NCI-H2081 (cell line): ENCODE measurements around the gene RAPGEF1.
"Not testable (repeated sequence)": the region's sequence is repeated elsewhere in the genome, so short reads cannot be mapped to it uniquely, and the experiment has no call there.

Experiments
- DNase-seq, 2 experiments: peaks; one replicate each; lab custom pipeline; 2025; lab: John Stamatoyannopoulos, UW

Gene RAPGEF1, protein sequence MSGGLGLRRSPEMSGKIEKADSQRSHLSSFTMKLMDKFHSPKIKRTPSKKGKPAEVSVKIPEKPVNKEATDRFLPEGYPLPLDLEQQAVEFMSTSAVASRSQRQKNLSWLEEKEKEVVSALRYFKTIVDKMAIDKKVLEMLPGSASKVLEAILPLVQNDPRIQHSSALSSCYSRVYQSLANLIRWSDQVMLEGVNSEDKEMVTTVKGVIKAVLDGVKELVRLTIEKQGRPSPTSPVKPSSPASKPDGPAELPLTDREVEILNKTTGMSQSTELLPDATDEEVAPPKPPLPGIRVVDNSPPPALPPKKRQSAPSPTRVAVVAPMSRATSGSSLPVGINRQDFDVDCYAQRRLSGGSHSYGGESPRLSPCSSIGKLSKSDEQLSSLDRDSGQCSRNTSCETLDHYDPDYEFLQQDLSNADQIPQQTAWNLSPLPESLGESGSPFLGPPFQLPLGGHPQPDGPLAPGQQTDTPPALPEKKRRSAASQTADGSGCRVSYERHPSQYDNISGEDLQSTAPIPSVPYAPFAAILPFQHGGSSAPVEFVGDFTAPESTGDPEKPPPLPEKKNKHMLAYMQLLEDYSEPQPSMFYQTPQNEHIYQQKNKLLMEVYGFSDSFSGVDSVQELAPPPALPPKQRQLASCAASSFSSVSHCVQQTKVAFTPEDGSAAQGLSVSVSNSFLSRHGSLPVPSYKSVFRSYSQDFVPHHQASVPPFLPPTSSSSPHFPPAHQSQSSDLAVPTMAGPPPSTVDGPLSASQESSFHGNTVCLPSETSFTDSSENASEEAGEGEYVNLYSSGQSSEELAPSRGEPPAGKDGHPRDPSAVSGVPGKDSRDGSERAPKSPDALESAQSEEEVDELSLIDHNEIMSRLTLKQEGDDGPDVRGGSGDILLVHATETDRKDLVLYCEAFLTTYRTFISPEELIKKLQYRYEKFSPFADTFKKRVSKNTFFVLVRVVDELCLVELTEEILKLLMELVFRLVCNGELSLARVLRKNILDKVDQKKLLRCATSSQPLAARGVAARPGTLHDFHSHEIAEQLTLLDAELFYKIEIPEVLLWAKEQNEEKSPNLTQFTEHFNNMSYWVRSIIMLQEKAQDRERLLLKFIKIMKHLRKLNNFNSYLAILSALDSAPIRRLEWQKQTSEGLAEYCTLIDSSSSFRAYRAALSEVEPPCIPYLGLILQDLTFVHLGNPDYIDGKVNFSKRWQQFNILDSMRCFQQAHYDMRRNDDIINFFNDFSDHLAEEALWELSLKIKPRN (N-terminal part only)

DNA sequence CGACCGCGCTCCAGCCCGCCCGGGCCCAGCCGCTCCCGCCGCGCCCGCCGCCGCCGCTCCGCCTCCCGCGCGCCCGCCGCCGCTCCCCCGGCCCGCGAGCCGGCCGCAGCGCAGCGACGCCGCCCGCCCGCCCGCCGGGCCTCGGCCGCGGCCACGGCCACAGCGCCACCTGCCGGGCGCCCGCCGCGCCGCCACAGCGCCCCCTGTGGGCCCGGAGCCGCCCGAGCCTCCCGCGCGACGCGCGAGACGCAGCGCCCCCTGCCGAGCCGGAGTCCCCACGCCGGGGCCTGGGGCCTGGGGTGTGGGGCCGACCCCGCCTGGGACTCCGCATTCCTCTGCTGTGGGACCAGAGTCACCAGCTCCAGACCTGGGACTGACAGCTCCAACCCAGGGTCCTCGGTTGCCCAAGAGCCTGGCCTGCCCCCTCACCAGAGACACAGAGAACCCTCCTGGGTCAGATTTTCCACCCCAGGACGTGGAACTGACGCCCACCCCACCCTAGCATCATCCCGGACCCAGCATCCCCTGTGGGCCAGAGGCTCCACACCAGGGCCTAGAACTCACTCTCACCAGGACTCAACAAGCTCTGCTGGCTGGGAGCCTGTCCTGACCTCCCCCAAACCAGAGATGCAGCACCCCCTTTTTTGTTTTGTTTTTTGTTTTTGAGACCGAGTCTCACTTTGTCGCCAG, at the start of gene RAPGEF1:
TSS of gene RAPGEF1 (minus strand) at position 118 of the 690 bp plus-strand sequence. CDS start 246 bp downstream, outside the sequence.
- peak; percentile 42 to 46 for DNase-seq

DNA sequence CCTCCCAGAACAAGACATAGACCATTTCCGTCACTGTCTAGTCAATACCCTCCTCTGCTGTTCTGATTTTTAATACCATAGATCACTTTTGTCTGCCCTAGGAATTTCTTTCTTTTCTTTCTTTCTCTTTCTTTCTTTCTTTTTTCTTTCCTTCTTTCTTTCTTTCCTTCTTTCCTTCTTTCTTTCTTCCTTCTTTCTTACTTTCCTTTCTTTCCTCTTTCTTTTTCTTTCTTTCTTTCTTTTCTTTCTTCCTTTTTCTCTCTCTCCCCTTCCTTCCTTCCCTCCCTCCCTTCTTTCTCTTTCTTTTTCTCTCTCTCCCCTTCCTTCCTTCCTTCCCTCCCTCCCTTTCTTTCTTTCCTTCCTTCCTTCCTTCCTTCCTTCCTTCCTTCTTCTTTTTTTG, 49.0 kb upstream of the RAPGEF1 start:
- DNase-seq = no peak

DNA sequence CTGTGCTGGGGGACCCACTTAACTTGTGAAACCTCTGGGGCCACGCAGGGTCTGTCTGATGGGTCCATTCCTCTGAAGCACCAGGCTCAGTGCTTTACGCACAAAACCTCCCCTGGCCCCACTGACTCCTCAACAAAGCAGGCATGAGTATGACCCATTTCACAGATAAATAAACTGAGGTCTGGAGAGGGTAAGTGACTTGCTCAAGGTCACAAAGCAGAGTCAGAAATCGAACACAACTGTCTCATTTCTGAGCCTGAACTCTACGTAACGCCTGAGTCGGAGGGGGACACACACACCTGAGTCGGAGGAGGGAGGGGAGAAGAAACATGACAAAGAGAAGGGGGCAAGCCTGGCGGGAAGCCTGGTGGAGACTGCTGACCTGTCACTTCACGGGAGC, 48.0 kb upstream of the RAPGEF1 start:
- DNase-seq = no peak

DNA sequence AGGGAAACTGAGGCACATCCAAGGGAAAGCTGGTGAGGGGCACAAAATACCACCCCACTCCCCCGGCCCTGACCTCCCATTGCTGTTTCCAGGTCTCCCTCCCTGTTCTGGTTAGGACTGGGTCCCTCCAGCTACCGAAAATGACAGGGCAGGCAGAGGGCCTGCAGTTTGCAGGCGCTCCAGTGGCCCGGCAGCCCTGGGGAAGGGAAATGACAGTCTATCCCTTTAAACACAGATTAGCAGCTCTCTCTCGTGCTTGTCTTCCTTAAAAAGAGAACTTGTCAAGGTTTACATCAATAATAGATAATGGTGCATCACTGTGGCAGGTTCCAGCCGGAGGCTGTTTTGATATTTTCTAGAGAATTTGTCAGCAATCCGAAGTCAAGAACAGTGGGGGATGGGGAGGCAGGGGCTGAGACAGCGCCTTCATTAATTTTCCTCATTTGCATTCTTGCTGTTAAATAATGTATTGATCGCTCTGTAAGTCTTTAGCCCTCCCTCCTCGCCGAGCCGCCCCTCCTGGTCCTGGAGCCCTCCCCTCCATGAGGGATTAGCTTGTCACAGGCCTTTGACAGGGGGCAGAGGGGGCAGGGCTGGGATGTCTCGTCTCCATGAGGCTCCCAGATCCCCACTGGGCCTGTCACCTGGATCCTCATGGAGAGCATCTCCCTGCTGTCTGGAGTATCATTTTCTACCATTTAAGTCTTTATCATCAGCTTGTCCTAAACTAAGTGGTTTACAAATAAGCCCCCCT, 45.0 kb upstream of the RAPGEF1 start:
- DNase-seq = no peak

DNA sequence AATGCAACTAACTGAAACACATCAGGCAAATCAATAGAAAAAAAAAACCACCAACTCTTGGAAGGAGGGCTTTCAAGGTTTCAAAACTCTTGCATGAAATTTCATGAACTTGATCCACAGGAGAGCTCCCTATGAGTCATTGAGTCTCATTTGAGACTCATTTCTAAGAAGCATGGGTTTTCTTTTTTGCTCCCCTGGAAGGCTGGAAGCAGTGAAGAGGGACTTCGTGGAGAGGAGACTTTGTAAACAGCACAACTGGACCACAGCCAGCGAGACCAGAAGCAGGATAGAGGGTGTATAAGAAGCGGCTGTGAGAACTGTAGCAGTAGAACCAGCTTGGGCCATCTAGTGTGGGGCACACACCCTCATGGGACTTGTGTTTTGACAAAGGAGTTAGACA, 41.2 kb upstream of the RAPGEF1 start:
- DNase-seq = no peak

DNA sequence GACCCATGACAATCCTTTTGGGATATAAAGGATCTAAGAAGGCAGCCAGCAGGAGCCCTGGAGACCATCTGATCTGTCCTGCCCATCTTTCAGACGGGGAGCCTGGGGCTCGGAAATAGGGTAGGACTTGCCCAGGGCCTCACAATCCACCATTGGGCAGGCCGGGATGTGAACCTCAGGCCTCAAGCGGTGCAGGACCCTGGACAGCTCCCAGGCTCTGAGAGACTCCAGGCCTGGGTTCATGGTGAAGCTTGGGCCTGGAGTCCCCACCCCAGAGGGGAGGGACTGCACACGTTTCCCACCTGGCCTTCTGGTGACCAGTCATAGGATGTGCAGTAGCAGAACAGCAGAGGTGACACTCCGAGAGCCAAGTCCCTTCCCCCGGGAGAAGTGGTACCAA, 36.6 kb upstream of the RAPGEF1 start:
- no peak for DNase-seq

DNA sequence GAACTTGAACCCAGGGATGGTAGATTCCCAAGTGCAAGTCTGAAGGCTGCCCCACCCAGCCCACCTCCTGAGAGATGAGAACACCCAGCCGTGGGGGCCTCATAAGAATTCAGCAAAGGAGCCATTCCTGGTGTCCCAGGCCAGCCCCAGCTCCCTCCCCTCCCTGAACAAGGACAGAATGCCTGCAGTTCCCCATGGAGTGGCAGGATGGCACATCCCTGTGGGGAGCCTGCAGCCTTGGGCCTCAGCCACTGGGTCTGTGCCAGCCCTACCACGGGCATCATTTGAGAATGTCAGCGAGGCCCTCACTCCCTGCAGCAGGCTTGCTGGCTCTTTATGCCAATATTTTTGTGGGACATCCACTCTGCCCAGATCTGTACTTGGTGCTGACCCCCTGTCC, 36.2 kb upstream of the RAPGEF1 start:
- no peak for DNase-seq

DNA sequence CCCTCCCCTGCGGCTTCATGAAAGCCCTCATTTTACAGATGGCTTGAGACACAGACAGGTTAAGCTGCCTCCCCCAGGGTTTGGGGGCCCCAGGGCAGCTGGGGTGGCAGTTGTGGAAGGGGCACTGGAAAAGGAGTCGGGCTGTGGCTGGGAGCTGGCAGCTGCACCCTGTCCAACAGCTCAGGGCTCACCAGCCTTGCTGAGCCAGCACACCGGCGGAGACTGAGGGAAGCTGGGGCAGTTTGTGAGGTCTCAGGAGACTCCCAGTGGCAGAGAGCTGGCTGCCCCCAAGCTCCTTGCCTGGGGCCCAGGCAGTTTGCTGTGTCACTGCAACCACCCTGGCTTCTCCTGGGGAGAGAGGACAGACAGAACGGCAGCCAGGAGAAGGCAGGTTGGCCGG, 34.8 kb upstream of the RAPGEF1 start:
- DNase-seq = no peak

DNA sequence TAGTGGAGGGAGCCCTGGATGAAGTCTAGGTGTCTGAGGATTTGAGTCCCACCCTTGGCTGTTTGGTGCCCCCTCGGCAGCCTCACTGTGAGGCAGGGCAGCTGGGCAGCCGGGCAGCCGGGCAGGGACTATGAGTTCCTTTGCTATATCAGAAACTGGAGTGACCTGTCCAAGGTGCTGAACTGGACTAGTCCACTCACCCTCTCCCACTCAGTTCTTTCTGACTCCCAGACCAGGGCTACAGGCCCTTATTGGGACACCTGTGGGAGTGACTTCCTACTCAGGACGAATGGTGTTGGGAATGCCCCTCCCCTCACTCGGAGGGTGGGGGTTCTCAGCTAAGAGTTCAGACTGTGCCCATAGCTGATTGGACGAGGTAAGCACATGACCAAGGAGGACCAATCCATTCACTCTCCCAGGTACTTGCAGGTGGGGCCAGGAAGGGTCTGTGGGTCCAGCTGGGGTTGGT, 34.1 kb upstream of the RAPGEF1 start:
- no peak for DNase-seq

DNA sequence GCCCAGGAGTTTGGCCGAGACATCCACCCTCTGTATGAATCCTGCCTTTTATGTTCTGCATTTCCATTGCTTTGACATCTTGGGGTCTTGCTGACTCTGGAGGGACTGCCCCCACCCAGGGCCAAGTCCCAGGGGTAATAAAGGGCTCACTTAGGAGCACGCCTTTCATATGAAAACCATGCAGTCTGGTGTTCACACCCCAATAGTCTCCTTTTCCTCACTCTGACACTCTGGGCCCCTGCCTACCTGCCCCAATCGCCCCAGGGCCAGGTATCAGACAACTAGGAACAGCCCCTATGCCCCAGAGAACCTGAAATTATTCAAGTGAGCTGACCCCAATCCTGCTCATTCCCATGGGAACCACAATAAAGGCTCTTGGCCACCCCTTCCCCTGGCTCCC, 33.1 kb upstream of the RAPGEF1 start:
- DNase-seq = no peak

DNA sequence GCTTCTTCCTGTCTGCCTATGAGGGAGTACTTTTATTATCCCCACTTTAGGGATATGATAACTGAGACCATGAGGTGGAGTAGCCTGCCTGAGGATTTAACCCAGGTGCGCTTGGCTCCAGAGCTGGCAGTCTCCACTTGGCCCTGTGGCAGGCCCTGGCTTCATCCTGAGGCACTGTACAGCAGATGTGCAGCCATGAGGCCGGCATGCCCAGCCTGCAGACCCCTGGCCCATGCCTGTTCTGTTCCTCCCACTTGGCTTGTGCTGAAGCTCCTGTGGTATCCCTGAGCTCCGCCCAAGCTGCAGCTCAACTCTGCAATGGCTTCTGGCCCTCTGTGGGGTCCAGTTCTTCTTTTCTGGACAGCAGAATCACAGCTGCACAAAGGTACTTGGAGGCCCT, 31.8 kb upstream of the RAPGEF1 start:
- DNase-seq = no peak

DNA sequence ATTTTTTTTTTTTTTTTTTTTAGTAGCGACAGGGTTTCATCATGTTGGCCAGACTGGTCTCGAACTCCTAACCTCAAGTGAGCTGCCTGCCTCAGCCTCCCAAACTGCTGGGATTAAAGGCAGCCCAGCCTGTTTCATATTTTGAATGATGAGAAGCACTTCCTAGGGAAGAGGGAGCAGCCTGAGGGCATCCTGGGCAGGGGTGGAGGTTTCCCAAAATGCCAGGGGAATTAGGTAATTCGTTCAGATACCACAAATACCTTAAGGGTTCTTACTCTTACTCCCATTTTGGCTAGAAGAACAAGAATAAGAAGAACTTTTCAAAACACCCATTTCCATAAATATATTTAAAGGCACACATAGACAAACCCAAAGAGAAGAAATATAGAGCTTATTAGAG, 29.5 kb upstream of the RAPGEF1 start:
- no peak for DNase-seq

DNA sequence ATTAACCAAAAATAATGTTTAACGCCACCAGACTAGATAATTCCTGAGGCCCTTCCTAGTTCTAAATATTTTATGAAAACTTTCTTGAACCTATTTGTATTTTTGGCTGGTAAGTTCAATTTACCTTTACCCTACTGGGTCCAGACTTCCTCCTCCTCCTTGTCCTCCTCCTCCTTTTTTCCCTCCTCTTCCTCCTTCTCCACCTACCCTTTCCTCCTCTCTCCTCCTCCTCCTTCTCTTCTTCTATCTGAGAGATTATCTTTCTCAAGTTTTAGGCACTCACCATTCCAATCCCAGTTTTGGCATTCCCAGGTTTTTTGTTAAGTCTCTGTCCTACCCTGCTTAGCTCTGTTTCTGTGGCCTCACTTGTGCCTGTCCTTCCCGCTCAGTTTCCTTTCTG, 24.7 kb upstream of the RAPGEF1 start:
- no peak for DNase-seq

DNA sequence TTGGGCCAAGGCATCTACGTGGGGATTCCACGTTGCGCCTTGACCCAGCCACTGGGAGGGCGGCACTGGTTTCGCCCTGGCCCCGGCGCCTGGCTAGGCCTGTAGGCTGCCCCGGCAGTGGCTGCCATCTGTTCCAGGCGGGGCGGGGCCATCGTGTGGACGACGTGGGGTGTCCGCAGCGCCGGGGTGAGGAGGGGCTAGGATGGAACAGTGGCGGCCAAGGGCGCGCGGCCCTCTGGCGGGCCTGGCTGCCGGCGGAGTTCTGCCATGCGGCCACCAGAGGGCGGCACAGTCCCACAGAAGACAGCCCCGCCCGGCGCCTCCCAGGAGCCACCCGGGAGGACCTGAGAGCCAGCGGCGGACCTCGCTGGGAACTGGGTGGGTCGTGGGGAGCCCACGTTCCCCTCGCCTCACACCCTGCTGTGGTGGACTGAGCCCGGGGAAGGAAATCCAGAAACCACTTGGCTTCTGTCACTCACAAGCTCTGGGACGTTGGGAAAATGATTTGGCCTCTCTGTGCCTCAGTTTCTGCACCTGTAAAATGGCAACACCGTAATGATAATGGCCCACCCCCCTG, 22.6 kb upstream of the RAPGEF1 start:
- DNase-seq = peak; percentile 65 to 76

DNA sequence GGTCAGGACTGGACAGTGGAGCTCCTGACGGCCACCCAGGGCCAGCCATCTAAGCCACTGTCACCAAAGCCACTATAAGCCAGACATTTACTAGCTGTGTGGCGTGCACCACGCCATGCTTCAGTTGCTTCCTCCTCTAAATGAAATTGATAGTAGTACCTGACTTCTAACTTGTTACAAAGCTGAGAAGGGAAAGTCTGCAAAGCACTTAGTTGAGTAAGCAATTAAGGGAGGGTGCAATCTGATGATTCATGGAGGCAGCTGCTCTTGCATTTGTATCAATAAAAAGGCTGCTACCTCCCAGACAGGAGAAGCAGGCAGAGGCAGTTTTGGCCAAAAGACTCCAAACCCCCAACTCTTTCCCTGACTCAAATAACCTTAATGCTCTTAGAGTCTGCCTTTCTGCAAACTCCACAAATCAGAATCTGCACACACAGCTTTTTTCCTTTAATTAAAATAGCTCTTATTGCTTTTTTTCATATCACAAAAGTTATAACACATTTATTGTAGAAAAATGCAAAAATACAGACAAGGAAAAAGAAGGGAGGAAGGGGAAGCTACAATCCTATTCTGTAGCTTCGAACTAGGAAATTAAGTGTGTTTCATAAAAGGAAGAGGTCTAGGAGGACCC, 19.3 kb upstream of the RAPGEF1 start:
- DNase-seq = peak in 1 of 2 experiments; percentile 35

DNA sequence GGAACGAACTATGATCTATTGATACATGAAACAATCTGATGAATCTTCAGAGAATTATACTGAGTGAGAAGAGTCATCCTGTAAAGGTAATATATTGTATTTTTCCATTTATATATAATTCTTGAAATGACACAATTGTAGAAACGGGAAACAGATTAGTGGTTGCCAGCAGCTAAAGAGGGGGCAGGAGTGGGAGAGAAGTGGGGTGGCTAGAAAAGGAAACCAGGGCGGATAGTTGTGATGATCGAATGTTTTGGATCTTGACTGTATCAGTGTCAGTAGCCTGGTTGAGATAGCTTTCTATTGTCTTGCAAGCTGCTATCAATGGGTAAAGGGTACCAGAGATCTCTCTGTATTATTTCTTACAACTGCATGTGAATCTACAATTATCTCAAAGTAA, 17.7 kb upstream of the RAPGEF1 start:
- DNase-seq = no peak

DNA sequence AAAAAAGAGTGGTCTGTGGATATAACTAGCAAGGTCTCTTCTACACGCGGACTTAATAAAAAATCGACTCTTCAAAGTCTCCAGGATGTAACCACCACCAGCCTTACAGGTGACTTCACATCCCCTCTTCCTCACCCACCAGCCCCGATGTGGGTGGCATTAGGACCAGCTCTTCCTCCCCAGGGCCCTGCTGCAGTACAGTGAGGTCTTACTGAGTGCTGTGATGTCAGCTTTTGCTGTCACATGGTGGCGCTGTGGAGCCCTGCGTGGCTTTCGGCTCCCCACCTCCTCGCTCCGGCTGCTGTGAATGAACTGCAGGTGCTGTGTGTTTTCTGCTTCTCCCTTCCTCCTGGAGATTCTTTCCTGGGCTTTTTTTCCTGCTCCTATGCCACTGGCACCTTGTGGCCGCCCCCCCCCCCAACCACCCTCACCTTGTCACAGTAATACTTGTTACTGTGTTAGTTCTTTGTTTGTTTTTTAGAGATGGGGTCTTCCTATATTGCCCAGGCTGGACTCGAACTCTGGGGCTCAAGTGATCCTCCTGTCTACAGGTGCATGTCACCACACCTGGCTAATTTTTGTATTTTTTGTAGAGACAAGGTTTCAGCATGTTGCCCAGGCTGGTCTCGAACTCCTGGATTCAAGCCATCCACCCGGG, 15.8 kb upstream of the RAPGEF1 start:
- peak; percentile 86 to 88 for DNase-seq

DNA sequence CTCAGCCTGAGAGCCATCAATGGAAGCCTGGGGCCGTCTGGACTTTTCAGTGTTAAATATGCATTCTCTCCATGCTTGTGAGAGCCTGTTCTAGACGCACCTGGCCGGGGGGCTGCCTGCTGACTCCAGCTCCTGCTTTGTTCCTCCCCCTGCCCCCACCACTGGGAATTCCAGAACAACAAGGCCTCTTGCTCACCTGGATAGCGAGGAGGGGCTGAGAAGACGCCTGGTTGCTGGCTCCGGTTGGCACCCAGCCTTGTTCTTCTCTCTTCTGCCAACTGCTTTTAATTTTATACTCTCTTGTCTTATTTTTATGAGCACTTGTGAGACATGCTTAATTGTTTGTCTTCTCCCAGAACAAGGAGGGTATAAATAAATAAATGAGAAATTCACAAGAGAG, 15.0 kb upstream of the RAPGEF1 start:
- DNase-seq = no peak

DNA sequence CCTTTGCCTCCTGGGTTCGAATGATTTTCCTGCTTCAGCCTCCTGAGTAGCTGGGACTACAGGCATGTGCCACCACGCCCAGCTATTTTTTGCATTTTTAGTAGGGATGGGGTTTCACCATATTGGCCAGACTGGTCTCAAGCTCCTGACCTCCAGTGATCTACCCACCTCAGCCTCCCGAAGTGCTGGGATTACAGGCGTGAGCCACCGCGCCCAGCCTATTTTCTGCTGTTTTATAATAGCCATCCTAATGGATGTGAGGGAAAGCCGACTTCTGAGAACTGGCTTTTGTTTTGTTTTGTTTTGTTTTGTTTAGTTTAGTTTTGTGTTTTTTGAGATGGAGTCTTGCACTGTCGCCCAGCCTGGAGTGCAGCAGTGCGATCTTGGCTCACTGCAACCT, 13.9 kb upstream of the RAPGEF1 start:
- not testable (repeated sequence) for DNase-seq
